ENCODE data around the gene SLC38A11. TPM values are rescaled to one million over a fixed set of nuclear protein-coding genes. Genes with fewer than 3 reads are reported as not detected.

SLC38A11 gene
- total and polyA plus RNA-seq, 2 of the 13 experiments (the other 11 are each of a cell fraction or from before 2014, with no cell fraction given): 14.0 to 14.3 TPM

- TF ChIP-seq HNF1A (IDR thresholded peaks at IDR 0.05; ENCODE audit: low read depth): no peak
- TF ChIP-seq HNF1A (CRISPR knock-in tag; IDR thresholded peaks at IDR 0.05; ENCODE audit: borderline replicate concordance): peak; percentile 69; the same call in 1 of the 2 replicates
- no peak for TF ChIP-seq HIVEP1 (CRISPR knock-in tag; IDR thresholded peaks at IDR 0.05)
- peak; percentile 36 to 93; a peak in 2 of 4 replicates for TF ChIP-seq EP300 (IDR thresholded peaks at IDR 0.05; ENCODE audit: low read depth in 2 of 2, low read length in 2 of 2)
- no peak; the same call in 1 of the 2 replicates for TF ChIP-seq EP300 (CRISPR knock-in tag; IDR thresholded peaks at IDR 0.05; ENCODE audit: borderline replicate concordance)
- TF ChIP-seq TEF (CRISPR knock-in tag; IDR thresholded peaks at IDR 0.05): no peak
- TF ChIP-seq ZSCAN29 (CRISPR knock-in tag; conservative IDR thresholded peaks at IDR 0.05): no peak
- no peak for TF ChIP-seq ZNF569 (CRISPR knock-in tag; IDR thresholded peaks at IDR 0.05; ENCODE audit: borderline replicate concordance)
- TF ChIP-seq ZNF335 (CRISPR knock-in tag; IDR thresholded peaks at IDR 0.05): 0 out of 2 replicates have a peak, but pooled peaks have one; percentile 12
- no peak for TF ChIP-seq ZNF790 (CRISPR knock-in tag; IDR thresholded peaks at IDR 0.05; ENCODE audit: borderline replicate concordance)
- TF ChIP-seq FOXJ3 (CRISPR knock-in tag; IDR thresholded peaks at IDR 0.05; ENCODE audit: borderline replicate concordance): peak; percentile 78; the same call in 1 of the 2 replicates
- no peak for TF ChIP-seq ZNF678 (CRISPR knock-in tag; IDR thresholded peaks at IDR 0.05)
- TF ChIP-seq MED8 (CRISPR knock-in tag; IDR thresholded peaks at IDR 0.05; ENCODE audit: insufficient replicate concordance): peak; percentile 46
- no peak for TF ChIP-seq HNRNPL (IDR thresholded peaks at IDR 0.05; ENCODE audit: low read depth, low read length)
- no peak for TF ChIP-seq LRRFIP1 (CRISPR knock-in tag; conservative IDR thresholded peaks at IDR 0.05)
- no peak for TF ChIP-seq THAP8 (CRISPR knock-in tag; IDR thresholded peaks at IDR 0.05; ENCODE audit: borderline replicate concordance)
- TF ChIP-seq TP53 (CRISPR knock-in tag; conservative IDR thresholded peaks at IDR 0.05): no peak
- no peak for TF ChIP-seq POLR2A (IDR thresholded peaks at IDR 0.05; ENCODE audit: insufficient read depth in 1 of 2, low read depth in 2 of 2, low read length in 2 of 2)
- peak; percentile 60 for TF ChIP-seq GFI1 (CRISPR knock-in tag; IDR thresholded peaks at IDR 0.05; ENCODE audit: borderline replicate concordance)
- TF ChIP-seq ZNF597 (CRISPR knock-in tag; IDR thresholded peaks at IDR 0.05): no peak
These were observed 79.8 kb downstream of the SLC38A11 start (continued) for GRCh38 chr2:164875334-164876205.

Data from HepG2 (cell line).